HCT116 (cell line): ENCODE measurements around the gene ZBTB17. TPM values are rescaled to one million over a fixed set of nuclear protein-coding genes. Genes with fewer than 3 reads are reported as not detected.

ENCODE experiments used
- ATAC-seq: fragments of 200-7000 bp; cut with Tn5 transposase; 2 replicates; pipeline ENCODE4 v1.9.1; 2020; ENCODE audit warnings: mild to moderate bottlenecking, moderate library complexity
- BruUV-seq: library from RNA; stranded (reverse); fragments of 400-500 nt; replicated peaks from 2 replicates; lab custom pipeline; 2021; lab: Mats Ljungman, UMichigan
- CTCF ChIA-PET: fragments of 300-600 bp; sonication (Branson Sonifier 250); formaldehyde crosslinking; loops from one replicate; lab custom pipeline; 2021; ENCODE audit warnings: antibody characterized with exemption; lab: Charles Lee
- POLR2A ChIA-PET: fragments of 300-600, 350-600 bp; sonication (Branson Sonifier 250); formaldehyde crosslinking; loops from one replicate; lab custom pipeline; 2021; ENCODE audit warnings: antibody characterized with exemption; lab: Charles Lee
- RAD21 ChIA-PET, 2 experiments: fragments of 300-600 bp; sonication (Branson Sonifier 250); formaldehyde crosslinking; loops; one replicate each; lab custom pipeline; 2023; ENCODE audit warnings: low total read pairs in 2 of 2; ENCODE audit not compliant: uncharacterized antibody in 2 of 2, unreplicated experiment in 2 of 2, low non-redundant PET in 1 of 2; lab: Charles Lee
- DNase-seq: peaks from one replicate; pipeline ENCODE4 v3.0.0-alpha.2; 2010; ENCODE audit warnings: low read depth, low spot score
- H2AFZ ChIP-seq: fragments of 200-600 bp; shearing (Covaris generic), sonication (generic); 2 replicates; pipeline ENCODE4 v1.6.1; 2017; ENCODE audit warnings: low read depth, mixed run types, mixed read lengths, antibody characterized with exemption, low read length; ENCODE audit not compliant: poor library complexity, severe bottlenecking
- H3K27ac ChIP-seq: 2 replicates; pipeline ENCODE4 v1.5.1; 2012; ENCODE audit warnings: low read depth, low read length
- H3K27me3 ChIP-seq: fragments of 200-600 bp; sonication (generic); 2 replicates; pipeline ENCODE4 v1.6.1; 2016; ENCODE audit warnings: mixed run types, low read length, mixed read lengths; ENCODE audit not compliant: insufficient read depth
- H3K36me3 ChIP-seq, 2 experiments: fragments of 200-500 bp in 1 of 2; fragments of 200-600 bp in 1 of 2; sonication (Bioruptor generic) in 1 of 2; sonication (generic) in 1 of 2; 2 replicates each; pipeline versions ENCODE4 v1.5.1 to v1.6.1; 2014 to 2016; ENCODE audit warnings: low read length in 2 of 2, inconsistent platforms in 1 of 2, mixed read lengths in 1 of 2, mixed run types in 1 of 2; ENCODE audit not compliant: insufficient read depth in 2 of 2, control insufficient read depth in 1 of 2
- H3K4me1 ChIP-seq, 2 experiments: fragments of 200-600 bp in 1 of 2; sonication (generic) in 1 of 2; 2 replicates each; pipeline versions ENCODE4 v1.5.1 to v1.6.1; 2012 to 2017; ENCODE audit warnings: low read length in 2 of 2, inconsistent platforms in 1 of 2, mild to moderate bottlenecking in 1 of 2, mixed read lengths in 1 of 2, mixed run types in 1 of 2, moderate library complexity in 1 of 2; ENCODE audit not compliant: insufficient read depth in 2 of 2, control insufficient read depth in 1 of 2
- H3K4me2 ChIP-seq: fragments of 200-600 bp; sonication (generic); 2 replicates; pipeline ENCODE4 v1.6.1; 2017; ENCODE audit warnings: mixed run types, low read length, mixed read lengths
- H3K4me3 ChIP-seq, 2 experiments: fragments of 200-600 bp in 1 of 2; sonication (generic) in 1 of 2; replicated peaks in 1 of 2; 2 replicates each; pipeline ENCODE4 v1.5.1; 2011 to 2016; ENCODE audit warnings: low read length in 2 of 2, control low read depth in 1 of 2, low read depth in 1 of 2, mild to moderate bottlenecking in 1 of 2, mixed read lengths in 1 of 2, mixed run types in 1 of 2
- H3K79me2 ChIP-seq: fragments of 200-600 bp; sonication (generic); 2 replicates; pipeline ENCODE4 v1.6.1; 2017; ENCODE audit warnings: mild to moderate bottlenecking, mixed run types, low read length, moderate library complexity, mixed read lengths; ENCODE audit not compliant: insufficient read depth
- H3K9ac ChIP-seq: fragments of 200-600 bp; sonication (generic); 2 replicates; pipeline ENCODE4 v1.6.1; 2016; ENCODE audit warnings: low read length, mixed read lengths
- H3K9me2 ChIP-seq: fragments of 200-600 bp; sonication (generic), shearing (Covaris generic); 2 replicates; pipeline ENCODE4 v1.6.1; 2017; ENCODE audit warnings: mixed run types, mild to moderate bottlenecking, moderate library complexity; ENCODE audit not compliant: insufficient read depth
- H3K9me3 ChIP-seq, 2 experiments: fragments of 200-500 bp in 1 of 2; fragments of 200-600 bp in 1 of 2; sonication (Bioruptor generic) in 1 of 2; sonication (generic) in 1 of 2; 2 replicates each; pipeline ENCODE4 v1.6.1; 2014 to 2017; ENCODE audit warnings: low read length in 2 of 2, mixed read lengths in 2 of 2, inconsistent platforms in 1 of 2, low read depth in 1 of 2, mild to moderate bottlenecking in 1 of 2, mixed run types in 1 of 2, moderate library complexity in 1 of 2; ENCODE audit not compliant: control insufficient read depth in 1 of 2, insufficient read depth in 1 of 2
- H4K20me1 ChIP-seq: fragments of 200-600 bp; sonication (generic), shearing (Covaris generic); 2 replicates; pipeline ENCODE4 v1.6.1; 2017; ENCODE audit warnings: mixed run types, mild to moderate bottlenecking, moderate library complexity; ENCODE audit not compliant: insufficient read depth
- CEBPB ChIP-seq: IDR thresholded peaks from 2 replicates; pipeline ENCODE4 v1.6.1; 2012; ENCODE audit warnings: low read depth
- ELF1 ChIP-seq: IDR thresholded peaks from 2 replicates; pipeline ENCODE4 v1.6.1; 2012; ENCODE audit warnings: low read depth, borderline replicate concordance
- JUND ChIP-seq: IDR thresholded peaks from 2 replicates; pipeline ENCODE4 v1.6.1; 2012
- REST ChIP-seq: IDR thresholded peaks from 2 replicates; pipeline ENCODE4 v1.6.1; 2012; ENCODE audit warnings: low read depth
- SIN3A ChIP-seq: IDR thresholded peaks from 2 replicates; pipeline ENCODE4 v1.6.1; 2012; ENCODE audit warnings: low read depth
- SP1 ChIP-seq: IDR thresholded peaks from 2 replicates; pipeline ENCODE4 v1.6.1; 2012; ENCODE audit warnings: low read depth
- YY1 ChIP-seq: IDR thresholded peaks from 2 replicates; pipeline ENCODE4 v1.6.1; 2011; ENCODE audit warnings: low read length, low read depth, moderate library complexity, mild to moderate bottlenecking; ENCODE audit not compliant: insufficient replicate concordance; ENCODE audit errors: extremely low read depth
- intact Hi-C: fragments of 100-400 bp; cut with micrococcal nuclease; formaldehyde crosslinking; loops from 2 replicates; pipeline ENCODE4 v1.10.0; 2022
- total RNA-seq: library from RNA; stranded (reverse); gene quantifications from one replicate; pipeline ENCODE4 v1.2.1, GENCODE V29; 2021; ENCODE audit not compliant: unreplicated experiment

ZBTB17 gene
- total RNA-seq, 1 experiment from 2014 or later, result 31.6 TPM

- no peak overlapping the region for H3K4me3 ChIP-seq
- ChIA-PET CTCF (no interaction called here), POLR2A (no interaction called here), RAD21 (no interaction called here)
- no peak overlapping the region for H3K4me2 ChIP-seq
- no peak overlapping the region for H3K9ac ChIP-seq
- no peak for DNase-seq
- H3K36me3 ChIP-seq, result peaks cover 42 to 44% of the 10 kb centered on the region in 2 experiments
- H3K79me2 ChIP-seq, result peaks cover 22% of the 10 kb centered on the region; the same call in 1 of the 2 replicates
- H3K9me3 ChIP-seq, result no peaks in the 10 kb centered on the region
- H2AFZ ChIP-seq, result no peak overlapping the region
- H3K9me2 ChIP-seq, result no peaks in the 10 kb centered on the region
- no peaks in the 10 kb centered on the region for H3K27me3 ChIP-seq
- no peaks in the 10 kb centered on the region for H4K20me1 ChIP-seq
- no peaks in the 10 kb centered on the region for H3K4me1 ChIP-seq
- no peak for TF ChIP-seq JUND
- no peak for TF ChIP-seq REST
- TF ChIP-seq, all 23 proteins: peak for 0
- H3K27ac ChIP-seq, result no peak overlapping the region
- no TSS peak for BruUV-seq
- intact Hi-C loops, result no loop called here
- no peak for ATAC-seq
Observed at GRCh38 chr1:15936025-15936424, 39.9 kb downstream of the ZBTB17 start.

- Histone ChIP-seq H3K27ac (no peak overlapping the region), H3K36me3 (peaks cover 46 to 47% of the 10 kb centered on the region in 2 experiments), H3K9me3 (no peaks in the 10 kb centered on the region), H3K9me2 (no peaks in the 10 kb centered on the region), H3K9ac (no peak overlapping the region), H3K27me3 (no peaks in the 10 kb centered on the region), H3K79me2 (peaks cover 28% of the 10 kb centered on the region; the same call in 1 of the 2 replicates), H3K4me3 (no peak overlapping the region), H3K4me2 (no peak overlapping the region), H2AFZ (no peak overlapping the region), H3K4me1 (no peaks in the 10 kb centered on the region), H4K20me1 (no peaks in the 10 kb centered on the region)
- BruUV-seq, result no TSS peak
- ChIA-PET POLR2A (no interaction called here), RAD21 (no interaction called here), CTCF (no interaction called here)
- intact Hi-C loops, result no loop called here
- no peak for DNase-seq
- TF ChIP-seq ELF1 (no peak), CEBPB (no peak), SP1 (no peak), SIN3A (no peak), YY1 (no peak)
- ATAC-seq, result no peak
Observed at GRCh38 chr1:15935056-15935950, 40.6 kb downstream of the ZBTB17 start.
